GM18520 (cell line): ENCODE data around the gene MPP3.
"Not testable (repeated sequence)": the region's sequence is repeated elsewhere in the genome, so short reads cannot be mapped to it uniquely, and the experiment has no call there.

Experiments
- ATAC-seq: cut with Tn5 transposase; IDR thresholded peaks from one replicate; pipeline ENCODE4 v1.9.1; 2021; ENCODE audit not compliant: unreplicated experiment

The MPP3 gene

DNA sequence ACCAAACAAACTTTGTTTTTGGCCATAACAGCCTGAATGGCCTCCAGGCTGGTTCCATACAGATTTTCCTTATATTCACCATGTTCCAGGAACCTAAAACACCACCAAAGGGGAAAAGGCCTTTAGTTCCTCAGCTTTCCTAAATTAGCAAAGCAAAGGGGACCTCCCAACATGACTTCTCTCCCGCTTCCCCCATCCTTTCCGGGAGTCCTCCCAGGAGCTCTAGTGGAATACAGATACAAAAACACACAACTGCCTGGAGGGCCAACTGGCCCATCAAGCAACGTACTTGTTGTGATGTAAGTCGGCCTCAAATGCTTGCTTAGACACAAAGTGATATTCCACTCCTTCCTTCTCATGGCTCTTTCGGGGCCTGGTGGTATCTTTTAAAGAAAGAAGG is 22.1 kb downstream of the MPP3 start:
- ATAC-seq: no peak

GRCh38 chr17:43810226-43810715 is 22.7 kb downstream of the MPP3 start:
- no peak for ATAC-seq

DNA sequence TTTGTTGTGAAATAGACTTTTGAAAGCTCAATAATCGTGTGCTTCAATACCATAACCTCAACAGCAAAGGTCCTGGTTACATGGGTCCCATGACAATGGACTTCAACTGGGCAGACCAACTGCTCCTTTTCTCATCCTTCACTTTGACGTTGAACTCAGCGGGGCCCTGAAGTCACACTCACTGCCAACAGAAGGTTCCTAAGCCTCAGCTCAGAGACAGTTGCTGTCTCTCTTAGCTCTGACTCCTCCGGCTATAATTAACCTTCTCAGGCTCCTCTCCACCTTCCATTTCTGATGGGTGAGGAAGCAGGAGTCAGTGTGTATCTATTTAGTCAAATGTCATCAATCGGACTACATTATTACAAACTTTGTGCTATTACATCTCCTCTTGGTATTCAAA is 23.8 kb downstream of the MPP3 start:
- no peak for ATAC-seq

DNA sequence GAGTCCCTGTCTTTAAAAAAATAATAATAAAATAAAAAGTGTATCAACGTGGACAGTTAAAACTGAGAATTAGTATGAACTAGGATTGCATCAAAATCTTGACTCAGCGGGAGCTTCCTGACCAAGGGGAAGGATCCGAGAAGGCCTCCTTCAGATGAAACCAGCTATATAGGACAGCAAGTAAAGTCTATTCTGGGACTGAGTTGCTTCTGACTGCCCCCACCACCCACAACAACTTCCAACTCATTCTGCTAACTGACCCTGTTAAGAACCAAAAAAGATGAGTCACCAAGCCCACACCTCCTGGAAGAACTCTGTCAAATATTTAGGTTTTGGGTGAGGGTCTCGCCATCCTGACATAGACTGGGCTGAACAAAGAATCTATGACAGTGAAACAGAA is 24.9 kb downstream of the MPP3 start:
- ATAC-seq: no peak

GRCh38 chr17:43805117-43805516 is 27.8 kb downstream of the MPP3 start:
- ATAC-seq: no peak

- ATAC-seq: no peak
These were observed 29.2 kb downstream of the MPP3 start for GRCh38 chr17:43803758-43804157.

DNA sequence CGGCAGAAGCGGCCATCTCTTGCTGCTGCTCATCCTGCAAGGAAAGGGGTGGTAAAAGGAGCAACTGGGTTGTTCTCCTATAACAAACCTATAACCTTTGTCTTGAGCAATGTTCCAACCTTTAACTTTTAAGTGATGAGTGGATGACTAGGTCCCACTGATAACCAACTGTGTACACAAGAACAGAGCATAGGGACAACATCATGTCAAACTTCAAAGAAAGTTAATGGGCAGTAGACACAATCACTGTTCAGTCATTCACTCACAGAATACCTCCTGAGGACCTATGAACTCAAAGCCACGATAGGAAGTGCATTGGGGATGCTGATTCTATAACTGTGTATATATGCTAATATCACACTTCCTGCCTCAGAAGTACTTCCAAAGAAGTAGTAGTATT is 31.1 kb downstream of the MPP3 start:
- ATAC-seq: no peak

DNA sequence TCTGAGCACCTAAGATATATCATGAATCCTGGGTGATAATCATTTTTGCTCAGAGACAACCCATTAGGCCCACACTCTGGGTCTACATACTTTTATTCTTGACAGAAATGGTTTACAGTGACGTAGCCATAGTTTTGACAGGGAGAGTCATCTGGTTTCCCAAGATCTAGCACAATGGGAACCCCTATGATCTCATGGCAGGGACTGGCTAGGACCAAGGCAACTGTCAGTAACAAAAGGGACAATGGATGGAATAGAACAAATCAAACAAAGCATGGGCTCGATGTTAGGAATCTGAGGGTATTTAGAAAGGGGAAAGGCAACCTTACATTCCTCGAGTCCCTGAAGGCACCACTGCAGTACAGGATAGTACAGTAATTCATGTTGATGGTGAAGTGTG is 32.2 kb downstream of the MPP3 start:
- no peak for ATAC-seq

GRCh38 chr17:43799047-43799446 is 33.9 kb downstream of the MPP3 start:
- ATAC-seq: no peak

- ATAC-seq: not testable (repeated sequence)
These were observed 34.9 kb downstream of the MPP3 start for GRCh38 chr17:43798024-43798423.

- not testable (repeated sequence) for ATAC-seq
These were observed 40.3 kb downstream of the MPP3 start for GRCh38 chr17:43792668-43793067.

DNA sequence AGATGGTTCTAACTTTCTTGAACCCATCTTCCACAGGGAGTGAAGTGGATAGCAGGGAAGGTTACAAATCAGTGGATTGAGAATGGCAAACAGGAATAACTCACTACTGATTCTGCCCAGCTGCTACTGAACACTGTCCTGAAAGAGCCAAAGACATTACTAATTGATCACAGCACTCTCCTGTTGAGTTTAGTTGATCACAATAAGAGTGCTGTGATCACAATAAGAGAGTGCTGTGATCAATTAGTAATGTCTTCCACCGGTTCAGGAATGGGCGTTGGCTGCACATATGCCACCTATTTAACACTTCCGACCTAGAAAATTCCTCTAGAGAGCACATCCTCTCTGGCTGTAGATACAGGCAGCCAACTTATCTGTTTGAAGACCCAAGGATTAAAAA is 41.4 kb downstream of the MPP3 start:
- ATAC-seq: no peak

- no peak for ATAC-seq
These were observed 42.5 kb downstream of the MPP3 start for GRCh38 chr17:43790311-43790940.

DNA sequence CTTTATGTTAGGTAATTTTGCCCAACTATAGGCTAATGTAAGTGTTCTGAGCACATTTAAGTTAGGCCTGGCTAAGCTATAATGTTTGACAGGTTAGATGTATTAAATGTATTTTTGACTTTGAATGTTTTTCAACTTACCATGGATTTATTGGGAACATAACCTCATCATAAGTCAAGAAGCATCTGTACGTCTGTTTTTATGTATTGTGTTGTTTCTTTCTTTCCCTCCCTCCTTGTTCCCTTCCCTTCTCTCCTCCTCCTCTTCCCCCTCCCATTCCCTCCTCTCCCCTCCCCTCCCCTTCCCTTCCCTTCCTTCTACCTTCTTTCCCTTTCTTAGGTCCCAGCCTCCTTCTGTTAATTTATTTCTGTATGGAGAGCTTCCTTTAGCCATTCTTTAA is 43.5 kb downstream of the MPP3 start:
- no peak for ATAC-seq

DNA sequence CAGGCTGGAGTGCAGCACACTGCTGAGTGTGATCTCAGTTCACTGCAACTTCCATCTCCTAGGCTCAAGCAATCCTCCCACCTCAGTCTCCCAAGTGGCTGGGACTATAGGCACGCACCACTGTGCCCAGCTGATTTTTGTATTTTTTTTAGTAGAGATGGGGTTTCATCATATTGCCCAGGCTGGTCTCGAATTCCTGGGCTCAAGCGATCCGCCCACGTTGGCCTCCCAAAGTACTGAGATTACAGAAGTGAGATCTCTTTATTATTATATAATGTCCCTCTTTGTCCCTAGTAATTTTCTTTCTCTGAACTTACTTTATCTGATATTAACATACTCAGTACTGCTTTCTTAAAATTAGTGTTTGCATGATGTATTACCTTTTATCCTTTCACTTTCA is 44.4 kb downstream of the MPP3 start:
- ATAC-seq: no peak

GRCh38 chr17:43787728-43788127 is 45.2 kb downstream of the MPP3 start:
- ATAC-seq: no peak

DNA sequence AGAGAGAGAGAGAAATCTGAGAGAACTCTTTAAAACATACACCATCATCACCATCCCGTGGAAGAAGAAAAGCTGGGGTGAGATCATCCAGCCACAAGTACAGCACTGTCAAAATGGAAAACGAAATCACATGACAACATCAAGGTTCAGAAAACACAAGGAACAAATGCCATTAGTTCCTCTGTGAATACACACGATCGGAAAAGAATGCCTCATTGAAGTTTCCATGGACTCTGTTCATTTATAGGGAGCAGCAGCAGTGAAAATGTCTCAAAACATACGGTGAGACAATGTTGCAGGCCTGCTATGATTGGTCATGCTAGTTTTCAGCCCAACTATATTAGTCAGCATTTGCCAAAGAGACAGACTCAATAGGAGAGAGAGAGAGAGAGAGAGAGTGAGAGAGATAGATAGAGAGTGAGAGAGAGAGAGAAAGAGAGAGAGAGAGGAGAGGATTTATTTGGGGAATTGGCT is 48.3 kb downstream of the MPP3 start:
- no peak for ATAC-seq

GRCh38 chr17:43784068-43784467 is 48.9 kb downstream of the MPP3 start:
- ATAC-seq: no peak

DNA sequence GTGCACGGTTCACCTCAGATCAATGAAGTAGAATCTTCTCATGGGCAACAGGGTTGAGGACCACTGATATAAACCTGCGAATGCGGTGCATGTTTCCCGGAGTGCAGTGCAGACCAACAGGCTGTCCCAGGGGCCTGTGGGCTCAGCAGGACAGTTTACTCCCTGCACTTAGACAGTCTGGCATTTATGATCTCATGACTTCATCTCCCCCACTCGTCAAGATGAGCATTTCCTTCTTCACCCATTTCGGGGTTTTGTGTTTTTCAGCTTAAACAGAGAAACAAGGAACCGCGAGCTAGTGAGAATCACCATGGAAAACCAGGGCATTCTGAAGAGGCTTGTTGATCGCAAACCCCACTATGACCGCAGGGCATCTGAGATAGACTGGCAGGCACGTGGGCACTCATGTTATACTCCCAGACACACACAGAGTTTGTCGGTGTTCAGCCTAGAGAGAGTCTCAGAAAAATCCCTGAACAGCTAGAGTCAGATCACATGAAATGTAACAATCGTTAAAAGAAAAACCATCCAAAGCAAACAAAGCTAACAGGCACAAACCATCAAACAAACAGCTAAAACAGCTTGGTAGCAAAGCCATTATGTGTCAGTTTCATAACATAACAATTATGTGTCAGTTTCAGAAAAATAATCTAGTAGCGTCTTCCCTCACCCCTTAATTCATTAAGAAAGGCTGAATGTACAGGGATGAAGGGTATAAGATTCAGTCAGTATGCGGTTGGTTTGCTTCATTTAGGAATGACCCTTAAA is 49.8 kb downstream of the MPP3 start:
- no peak for ATAC-seq

DNA sequence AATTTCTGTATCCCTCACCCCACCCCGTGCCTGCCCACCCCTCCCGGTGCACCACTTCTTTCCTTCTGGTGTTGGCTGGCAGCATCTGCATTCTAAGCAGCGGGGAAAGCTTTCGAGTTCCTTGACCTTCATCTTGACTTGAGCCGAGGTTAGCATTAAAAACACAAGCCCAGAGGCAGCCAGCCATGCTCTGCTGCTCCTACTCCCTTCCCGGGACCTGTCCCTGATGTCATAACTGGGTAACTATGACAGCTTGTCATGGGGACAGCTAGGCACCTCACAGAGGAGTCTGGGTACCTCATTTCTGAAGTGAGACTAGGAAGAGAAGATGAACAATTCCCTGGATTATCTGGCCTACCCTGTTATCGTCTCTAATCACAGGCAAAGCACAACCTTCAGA is 52.8 kb downstream of the MPP3 start, which contains the start of gene CFAP97D1:
TSS of gene CFAP97D1 (plus strand) at position 301 of the 400 bp plus-strand sequence. CDS start at position 329, 28 bp downstream.
- ATAC-seq: no peak

GRCh38 chr17:43779145-43780125 is 53.5 kb downstream of the MPP3 start:
- no peak for ATAC-seq
